ENCODE results near the gene ZNF563.

ZNF563 gene

DNA sequence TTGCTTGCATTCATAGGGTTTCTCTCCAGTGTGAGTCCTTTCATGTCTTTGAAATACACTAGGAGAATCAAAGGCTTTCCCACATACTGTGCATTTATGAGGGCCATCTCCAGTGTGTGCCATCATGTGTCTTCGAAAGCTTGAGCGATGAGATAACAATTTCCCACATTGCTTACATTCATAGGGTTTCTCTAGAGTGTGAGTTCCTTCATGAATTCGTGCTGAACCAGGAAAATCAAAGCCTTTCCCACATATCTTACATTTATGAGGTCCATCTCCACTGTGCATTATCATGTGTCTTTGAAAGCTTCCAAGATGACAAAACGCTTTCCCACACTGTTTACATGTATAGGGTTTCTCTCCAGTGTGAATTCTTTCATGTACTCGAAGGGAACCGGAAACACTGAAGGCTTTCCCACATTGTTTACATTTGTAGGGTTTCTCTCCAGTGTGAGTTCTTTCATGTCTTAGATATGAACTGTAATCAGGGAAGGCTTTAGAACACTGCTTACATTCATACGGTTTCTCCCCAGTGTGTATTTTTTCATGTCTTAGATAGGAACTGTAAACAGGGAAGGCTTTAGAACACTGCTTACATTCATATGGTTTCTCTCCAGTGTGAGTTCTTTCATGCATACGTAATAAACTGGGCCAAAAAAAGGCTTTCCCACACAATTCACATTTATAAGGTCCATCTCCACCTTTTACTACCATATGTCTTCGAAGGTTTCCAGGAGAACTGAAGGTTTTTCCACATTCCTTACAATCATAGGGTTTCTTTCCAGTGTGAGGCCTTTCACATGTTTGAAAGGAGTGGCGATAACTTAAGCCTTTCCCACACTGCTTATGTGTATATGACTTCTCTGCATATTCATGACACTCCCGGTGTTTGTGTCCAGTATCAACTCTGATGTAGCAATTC, 60.2 kb downstream of the ZNF563 start:
- no peak overlapping the region for H3K4me2 ChIP-seq (ENCODE audit: insufficient read depth, low read length)
- no peaks in the 10 kb centered on the region for H3K4me1 ChIP-seq (ENCODE audit: insufficient read depth, low read length)
- ATAC-seq (ENCODE audit: insufficient read depth, low read depth) (no peak), DNase-seq (no peak)
- no peak overlapping the region for H3K4me3 ChIP-seq (ENCODE audit: low read depth in 1 of 2, low read length in 2 of 2)
- H3K9ac ChIP-seq (ENCODE audit: low read depth, low read length) = no peak overlapping the region
- H4K20me1 ChIP-seq (ENCODE audit: insufficient read depth, low read length) = no peaks in the 10 kb centered on the region
- H3K9me3 ChIP-seq (ENCODE audit: insufficient read depth, low read length, severe bottlenecking) = peaks cover 26% of the 10 kb centered on the region
- no peak overlapping the region for H3K27ac ChIP-seq (ENCODE audit: low read length)
- TF ChIP-seq EZH2 (IDR thresholded peaks at IDR 0.05; ENCODE audit: borderline replicate concordance, low read depth, low read length, severe bottlenecking) = no peak
- TF ChIP-seq, protein P1, sequence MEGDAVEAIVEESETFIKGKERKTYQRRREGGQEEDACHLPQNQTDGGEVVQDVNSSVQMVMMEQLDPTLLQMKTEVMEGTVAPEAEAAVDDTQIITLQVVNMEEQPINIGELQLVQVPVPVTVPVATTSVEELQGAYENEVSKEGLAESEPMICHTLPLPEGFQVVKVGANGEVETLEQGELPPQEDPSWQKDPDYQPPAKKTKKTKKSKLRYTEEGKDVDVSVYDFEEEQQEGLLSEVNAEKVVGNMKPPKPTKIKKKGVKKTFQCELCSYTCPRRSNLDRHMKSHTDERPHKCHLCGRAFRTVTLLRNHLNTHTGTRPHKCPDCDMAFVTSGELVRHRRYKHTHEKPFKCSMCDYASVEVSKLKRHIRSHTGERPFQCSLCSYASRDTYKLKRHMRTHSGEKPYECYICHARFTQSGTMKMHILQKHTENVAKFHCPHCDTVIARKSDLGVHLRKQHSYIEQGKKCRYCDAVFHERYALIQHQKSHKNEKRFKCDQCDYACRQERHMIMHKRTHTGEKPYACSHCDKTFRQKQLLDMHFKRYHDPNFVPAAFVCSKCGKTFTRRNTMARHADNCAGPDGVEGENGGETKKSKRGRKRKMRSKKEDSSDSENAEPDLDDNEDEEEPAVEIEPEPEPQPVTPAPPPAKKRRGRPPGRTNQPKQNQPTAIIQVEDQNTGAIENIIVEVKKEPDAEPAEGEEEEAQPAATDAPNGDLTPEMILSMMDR (IDR thresholded peaks at IDR 0.05; ENCODE audit: borderline replicate concordance, extremely low read depth, low read length, poor library complexity, severe bottlenecking) = no peak
- peaks cover 24% of the 10 kb centered on the region for H3K79me2 ChIP-seq (ENCODE audit: insufficient read depth, low read length)
- H2AFZ ChIP-seq (ENCODE audit: low read depth, low read length) = no peak overlapping the region
- no peaks in the 10 kb centered on the region for H3K27me3 ChIP-seq (ENCODE audit: insufficient read depth, low read length, poor library complexity)
- H3K36me3 ChIP-seq (ENCODE audit: insufficient read depth, low read length) = peaks cover 55% of the 10 kb centered on the region

DNA sequence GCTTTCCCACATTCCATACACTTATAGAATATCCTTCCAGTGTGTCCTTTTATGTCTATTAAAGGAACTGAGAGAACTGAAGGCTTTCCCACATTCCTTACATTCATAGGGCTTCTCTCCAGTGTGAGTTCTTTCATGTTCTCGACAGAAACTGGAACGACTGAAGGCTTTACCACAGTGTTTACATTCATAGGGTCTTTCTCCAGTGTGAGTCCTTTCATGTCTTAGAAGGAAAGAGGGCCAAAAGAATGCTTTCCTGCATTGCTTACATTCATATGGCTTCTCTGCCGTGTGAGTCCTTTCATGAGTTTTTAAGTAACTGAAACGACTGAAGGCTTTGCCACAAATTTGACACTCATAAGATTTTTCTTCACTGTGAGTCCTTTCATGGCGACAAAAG, 61.0 kb downstream of the ZNF563 start:
- H4K20me1 ChIP-seq (ENCODE audit: insufficient read depth, low read length) = no peaks in the 10 kb centered on the region
- no peaks in the 10 kb centered on the region for H3K27me3 ChIP-seq (ENCODE audit: insufficient read depth, low read length, poor library complexity)
- H3K4me1 ChIP-seq (ENCODE audit: insufficient read depth, low read length) = no peaks in the 10 kb centered on the region
- H3K9me3 ChIP-seq (ENCODE audit: insufficient read depth, low read length, severe bottlenecking) = peaks cover 26% of the 10 kb centered on the region
- peaks cover 15% of the 10 kb centered on the region for H3K79me2 ChIP-seq (ENCODE audit: insufficient read depth, low read length)
- no peak overlapping the region for H3K4me2 ChIP-seq (ENCODE audit: insufficient read depth, low read length)
- no peak overlapping the region for H3K27ac ChIP-seq (ENCODE audit: low read length)
- H2AFZ ChIP-seq (ENCODE audit: low read depth, low read length) = no peak overlapping the region
- H3K4me3 ChIP-seq (ENCODE audit: low read depth in 1 of 2, low read length in 2 of 2) = no peak overlapping the region
- ATAC-seq (ENCODE audit: insufficient read depth, low read depth) (no peak), DNase-seq (no peak)
- no peak overlapping the region for H3K9ac ChIP-seq (ENCODE audit: low read depth, low read length)
- H3K36me3 ChIP-seq (ENCODE audit: insufficient read depth, low read length) = peaks cover 55% of the 10 kb centered on the region
- TF ChIP-seq, protein P1 (IDR thresholded peaks at IDR 0.05; ENCODE audit: borderline replicate concordance, extremely low read depth, low read length, poor library complexity, severe bottlenecking) = no peak
- no peak for TF ChIP-seq EZH2 (IDR thresholded peaks at IDR 0.05; ENCODE audit: borderline replicate concordance, low read depth, low read length, severe bottlenecking)

DNA sequence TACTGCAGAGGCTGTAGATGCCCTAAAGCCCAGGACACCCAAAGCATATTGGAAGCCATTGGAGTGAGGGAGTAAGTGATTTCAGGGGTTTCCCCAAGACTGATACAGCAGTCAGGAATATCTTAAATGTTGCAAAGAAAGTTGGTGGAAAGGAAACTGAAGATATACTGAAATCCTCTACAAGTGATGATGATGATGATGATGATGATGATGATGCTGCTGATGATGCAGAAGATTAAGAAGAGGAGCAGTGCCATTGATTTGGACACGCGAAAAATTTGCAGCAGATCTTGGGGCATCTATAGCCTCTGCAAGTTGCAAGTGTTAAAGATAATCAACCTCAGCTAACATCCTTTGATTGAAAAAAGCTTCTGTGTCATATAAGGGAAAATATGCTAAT, 62.6 kb downstream of the ZNF563 start:
- peaks cover 47% of the 10 kb centered on the region for H3K36me3 ChIP-seq (ENCODE audit: insufficient read depth, low read length)
- TF ChIP-seq EZH2 (IDR thresholded peaks at IDR 0.05; ENCODE audit: borderline replicate concordance, low read depth, low read length, severe bottlenecking) = no peak
- TF ChIP-seq, protein P1 (IDR thresholded peaks at IDR 0.05; ENCODE audit: borderline replicate concordance, extremely low read depth, low read length, poor library complexity, severe bottlenecking) = no peak
- peaks cover 4% of the 10 kb centered on the region for H3K79me2 ChIP-seq (ENCODE audit: insufficient read depth, low read length)
- no peak overlapping the region for H3K27ac ChIP-seq (ENCODE audit: low read length)
- no peaks in the 10 kb centered on the region for H3K27me3 ChIP-seq (ENCODE audit: insufficient read depth, low read length, poor library complexity)
- peaks cover 25% of the 10 kb centered on the region for H3K9me3 ChIP-seq (ENCODE audit: insufficient read depth, low read length, severe bottlenecking)
- H2AFZ ChIP-seq (ENCODE audit: low read depth, low read length) = no peak overlapping the region
- no peaks in the 10 kb centered on the region for H4K20me1 ChIP-seq (ENCODE audit: insufficient read depth, low read length)
- no peak for ATAC-seq (ENCODE audit: insufficient read depth, low read depth)
- DNase-seq = no peak
- no peak overlapping the region for H3K4me3 ChIP-seq (ENCODE audit: low read depth in 1 of 2, low read length in 2 of 2)
- H3K4me2 ChIP-seq (ENCODE audit: insufficient read depth, low read length) = no peak overlapping the region
- H3K9ac ChIP-seq (ENCODE audit: low read depth, low read length) = no peak overlapping the region
- H3K4me1 ChIP-seq (ENCODE audit: insufficient read depth, low read length) = no peaks in the 10 kb centered on the region

All from DND-41 (cell line).